Measurements from ENCODE around the gene GRIPAP1. TPM values are rescaled to one million over a fixed set of nuclear protein-coding genes. Genes with fewer than 3 reads are reported as not detected.

Gene GRIPAP1
- total RNA-seq, 8 experiments from 2014 or later, result 24.2 to 69.0 (median 44.8) TPM

GRCh38 chrX:48940404-48940955 lies 61.6 kb downstream of the GRIPAP1 start:
- no peak overlapping the region for H3K27ac ChIP-seq
- no peak for ATAC-seq (replicated peaks in 6 of 8)
- H3K4me3 ChIP-seq, result no peak overlapping the region
- 60 to 100% (median 71%) methylated on average over 1 of the region's 2 CpGs; no CpG with 5 or more reads in 7 of the 10 experiments for WGBS, 10 experiments
- no peaks in the 10 kb centered on the region for H3K4me1 ChIP-seq (replicated peaks in 1 of 2)
- in situ Hi-C loops (cut with MboI; ENCODE audit: low pct_unique_long_range_greater_than_20kb in 2 of 9, low sequenced_read_pairs in 9 of 9, unreplicated experiment in 9 of 9), result no loop called here

GRCh38 chrX:48939524-48940228 lies 62.4 kb downstream of the GRIPAP1 start:
- WGBS, 10 experiments, result 20 to 70% methylated on average over 1 to 2 of the region's 3 CpGs; no CpG with 5 or more reads in 8 of the 10 experiments
- Histone ChIP-seq H3K27ac (no peak overlapping the region), H3K4me1 (replicated peaks in 1 of 2) (no peaks in the 10 kb centered on the region), H3K4me3 (no peak overlapping the region)
- in situ Hi-C loops (cut with MboI; ENCODE audit: low pct_unique_long_range_greater_than_20kb in 2 of 9, low sequenced_read_pairs in 9 of 9, unreplicated experiment in 9 of 9), result no loop called here
- ATAC-seq (replicated peaks in 6 of 8), result no peak

- Histone ChIP-seq H3K27ac (no peak overlapping the region), H3K4me1 (replicated peaks in 1 of 2) (no peaks in the 10 kb centered on the region), H3K4me3 (no peak overlapping the region)
- no peak for ATAC-seq (replicated peaks in 6 of 8)
- in situ Hi-C loops (cut with MboI; ENCODE audit: low pct_unique_long_range_greater_than_20kb in 2 of 9, low sequenced_read_pairs in 9 of 9, unreplicated experiment in 9 of 9), result no loop called here
- WGBS, 10 experiments, result no CpG with 5 or more reads among the region's 1 CpG
Measured at GRCh38 chrX:48938721-48939425, 63.2 kb downstream of the GRIPAP1 start.

GRCh38 chrX:48937054-48937907 lies 64.8 kb downstream of the GRIPAP1 start:
- in situ Hi-C loops (cut with MboI; ENCODE audit: low pct_unique_long_range_greater_than_20kb in 2 of 9, low sequenced_read_pairs in 9 of 9, unreplicated experiment in 9 of 9), result no loop called here
- Histone ChIP-seq H3K4me3 (no peak overlapping the region), H3K27ac (no peak overlapping the region), H3K4me1 (replicated peaks in 1 of 2) (no peaks in the 10 kb centered on the region)
- WGBS, 10 experiments, result 10 to 67% (median 25%) methylated on average over 1 to 4 of the region's 9 CpGs; no CpG with 5 or more reads in 7 of the 10 experiments
- peak in 3 of 8 experiments; percentile 56 to 84 (median 59) for ATAC-seq (replicated peaks in 6 of 8)

- in situ Hi-C loops (cut with MboI; ENCODE audit: low pct_unique_long_range_greater_than_20kb in 2 of 9, low sequenced_read_pairs in 9 of 9, unreplicated experiment in 9 of 9), result no loop called here
- Histone ChIP-seq H3K27ac (no peak overlapping the region), H3K4me1 (replicated peaks in 1 of 2) (no peaks in the 10 kb centered on the region), H3K4me3 (no peak overlapping the region)
- 69% methylated on average over 2 of the region's 8 CpGs; no CpG with 5 or more reads in 9 of the 10 experiments for WGBS, 10 experiments
- ATAC-seq (replicated peaks in 6 of 8), result no peak
Measured at GRCh38 chrX:48936429-48937053, 65.5 kb downstream of the GRIPAP1 start.

GRCh38 chrX:48935301-48935670 lies 66.8 kb downstream of the GRIPAP1 start:
- no peaks in the 10 kb centered on the region for H3K4me1 ChIP-seq (replicated peaks in 1 of 2)
- 20% methylated on average over 1 of the region's 1 CpG; no CpG with 5 or more reads in 9 of the 10 experiments for WGBS, 10 experiments
- ATAC-seq (replicated peaks in 6 of 8), result no peak
- H3K27ac ChIP-seq, result no peak overlapping the region
- no peak overlapping the region for H3K4me3 ChIP-seq
- in situ Hi-C loops (cut with MboI; ENCODE audit: low pct_unique_long_range_greater_than_20kb in 2 of 9, low sequenced_read_pairs in 9 of 9, unreplicated experiment in 9 of 9), result no loop called here

GRCh38 chrX:48934581-48935300 lies 67.3 kb downstream of the GRIPAP1 start:
- no peak overlapping the region for H3K4me3 ChIP-seq
- H3K4me1 ChIP-seq (replicated peaks in 1 of 2), result no peaks in the 10 kb centered on the region
- no peak for ATAC-seq (replicated peaks in 6 of 8)
- WGBS, 10 experiments, result 43 to 60% methylated on average over 3 to 6 of the region's 7 CpGs; no CpG with 5 or more reads in 8 of the 10 experiments
- in situ Hi-C loops (cut with MboI; ENCODE audit: low pct_unique_long_range_greater_than_20kb in 2 of 9, low sequenced_read_pairs in 9 of 9, unreplicated experiment in 9 of 9), result no loop called here
- H3K27ac ChIP-seq, result no peak overlapping the region

GRCh38 chrX:48933757-48934156 lies 68.3 kb downstream of the GRIPAP1 start:
- no peaks in the 10 kb centered on the region for H3K4me1 ChIP-seq (replicated peaks in 1 of 2)
- in situ Hi-C loops (cut with MboI; ENCODE audit: low pct_unique_long_range_greater_than_20kb in 2 of 9, low sequenced_read_pairs in 9 of 9, unreplicated experiment in 9 of 9), result no loop called here
- no peak for ATAC-seq (replicated peaks in 6 of 8)

GRCh38 chrX:48927736-48928382 lies 74.2 kb downstream of the GRIPAP1 start:
- Histone ChIP-seq H3K27ac (no peak overlapping the region), H3K4me3 (no peak overlapping the region)
- 28 to 80% (median 36%) methylated on average over 1 to 2 of the region's 2 CpGs; no CpG with 5 or more reads in 4 of the 10 experiments for WGBS, 10 experiments

More at GRCh38 chrX:48933757-48934156, 68.3 kb downstream of the GRIPAP1 start:
- H3K27ac ChIP-seq, result no peak overlapping the region
- no peak overlapping the region for H3K4me3 ChIP-seq
- WGBS, 10 experiments, result 29 to 100% (median 83%) methylated on average over 1 to 2 of the region's 2 CpGs; no CpG with 5 or more reads in 6 of the 10 experiments

GRCh38 chrX:48927123-48927522 lies 74.9 kb downstream of the GRIPAP1 start:
- Histone ChIP-seq H3K4me1 (replicated peaks in 1 of 2) (peaks cover 0 to 2% of the 10 kb centered on the region in 2 donors), H3K27ac (no peak overlapping the region), H3K4me3 (no peak overlapping the region)
- ATAC-seq (replicated peaks in 6 of 8), result peak in 1 of 8 experiments; percentile 73
- 0 to 35% (median 20%) methylated on average over 1 to 5 of the region's 5 CpGs; no CpG with 5 or more reads in 5 of the 10 experiments for WGBS, 10 experiments
- in situ Hi-C loops (cut with MboI; ENCODE audit: low pct_unique_long_range_greater_than_20kb in 2 of 9, low sequenced_read_pairs in 9 of 9, unreplicated experiment in 9 of 9), result no loop called here

More at GRCh38 chrX:48927736-48928382, 74.2 kb downstream of the GRIPAP1 start:
- in situ Hi-C loops (cut with MboI; ENCODE audit: low pct_unique_long_range_greater_than_20kb in 2 of 9, low sequenced_read_pairs in 9 of 9, unreplicated experiment in 9 of 9), result no loop called here
- peaks cover 0 to 2% of the 10 kb centered on the region in 2 donors for H3K4me1 ChIP-seq (replicated peaks in 1 of 2)
- no peak for ATAC-seq (replicated peaks in 6 of 8)

- no peak overlapping the region for H3K4me3 ChIP-seq
- H3K27ac ChIP-seq, result no peak overlapping the region
- H3K4me1 ChIP-seq (replicated peaks in 1 of 2), result peaks cover 6 to 11% of the 10 kb centered on the region in 2 donors
- in situ Hi-C loops (cut with MboI; ENCODE audit: low pct_unique_long_range_greater_than_20kb in 2 of 9, low sequenced_read_pairs in 9 of 9, unreplicated experiment in 9 of 9), result no loop called here
- no peak for ATAC-seq (replicated peaks in 6 of 8)
- 60 to 67% methylated on average over 1 to 2 of the region's 5 CpGs; no CpG with 5 or more reads in 8 of the 10 experiments for WGBS, 10 experiments
Measured at GRCh38 chrX:48924270-48924669, 77.8 kb downstream of the GRIPAP1 start.
